Embryonic facial prominence (tissue), 1 donor: ENCODE measurements around the gene ARHGAP10.
"Not testable (repeated sequence)": the region's sequence is repeated elsewhere in the genome, so short reads cannot be mapped to it uniquely, and the experiment has no call there.

Source experiments
- DNase-seq: peaks from one replicate; pipeline ENCODE4 v3.0.0-alpha.2; 2016; ENCODE audit errors: extremely low spot score

Gene ARHGAP10

DNA sequence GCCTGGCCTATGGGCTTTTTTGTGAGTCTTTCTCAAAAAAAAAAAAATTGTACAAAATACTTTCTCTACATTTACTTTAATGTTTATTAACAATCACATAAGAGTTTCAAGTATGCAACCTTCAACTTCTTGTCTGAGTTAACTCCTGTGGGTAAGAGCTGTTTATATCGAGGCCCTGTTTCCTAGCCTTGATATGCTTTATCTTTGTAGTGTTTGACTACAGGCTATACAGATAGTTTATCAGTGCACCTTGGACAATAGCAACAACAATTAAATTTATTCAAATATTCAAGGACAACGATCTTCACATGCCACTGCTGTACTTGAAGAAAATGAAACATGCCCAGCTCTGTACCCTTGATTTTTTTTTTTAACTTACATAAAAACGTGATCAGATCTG lies 178.4 kb downstream of the ARHGAP10 start:
- no peak for DNase-seq

DNA sequence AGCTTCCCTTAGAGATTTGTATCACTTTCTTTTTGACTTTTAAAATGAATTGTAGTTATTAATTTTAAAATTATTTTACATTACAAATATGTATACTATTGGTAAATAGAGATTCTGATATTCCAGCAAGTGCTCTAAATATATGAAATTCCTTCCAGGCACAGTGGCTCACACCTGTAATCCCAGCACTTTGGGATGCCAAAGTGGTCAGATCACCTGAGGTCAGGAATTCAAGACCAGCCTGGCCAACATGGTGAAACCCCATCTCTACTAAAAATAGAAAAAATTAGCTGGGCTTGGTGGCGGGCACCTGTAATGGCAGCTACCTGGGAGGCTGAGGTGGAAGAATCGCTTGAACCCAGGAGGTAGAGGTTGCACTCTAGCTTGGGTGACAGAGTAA lies 180.2 kb downstream of the ARHGAP10 start:
- not testable (repeated sequence) for DNase-seq

DNA sequence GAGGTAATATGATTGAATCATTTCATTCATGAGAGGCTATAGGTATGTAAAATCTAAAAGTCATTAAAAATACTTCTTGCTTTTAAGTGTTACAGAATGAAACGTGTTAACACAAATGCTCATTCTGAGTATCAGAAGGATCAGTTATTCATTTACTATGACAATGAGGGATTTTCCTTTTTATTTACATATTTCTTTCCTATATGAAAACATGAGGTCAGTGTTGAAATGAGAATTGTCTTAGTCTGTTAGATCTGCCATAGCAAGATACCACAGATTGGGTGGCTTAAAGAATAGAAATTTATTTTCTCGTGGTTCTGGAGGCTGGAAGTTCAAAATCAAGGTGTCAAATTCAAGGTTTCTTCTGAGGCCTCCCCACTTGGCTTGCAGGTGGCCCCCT lies 181.2 kb downstream of the ARHGAP10 start:
- DNase-seq = no peak

DNA sequence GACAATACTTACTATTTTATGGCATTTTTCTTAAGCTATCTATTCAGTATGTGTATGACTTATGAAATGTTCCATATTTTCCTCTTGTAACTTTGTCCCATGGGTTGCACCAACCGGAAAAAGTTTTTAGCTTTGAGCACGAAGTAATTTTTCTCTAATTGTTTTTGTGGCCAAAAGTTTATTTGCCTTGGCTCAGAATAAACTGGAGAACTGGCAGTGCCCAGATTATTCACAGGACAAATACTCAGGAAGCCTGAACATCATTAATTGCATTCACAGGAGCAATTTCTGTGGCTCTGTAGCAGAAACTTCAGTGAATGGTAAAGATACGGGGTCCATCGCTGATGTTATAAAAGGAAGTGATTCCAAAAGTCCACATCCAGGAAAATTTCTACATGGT lies 184.5 kb downstream of the ARHGAP10 start:
- no peak for DNase-seq

DNA sequence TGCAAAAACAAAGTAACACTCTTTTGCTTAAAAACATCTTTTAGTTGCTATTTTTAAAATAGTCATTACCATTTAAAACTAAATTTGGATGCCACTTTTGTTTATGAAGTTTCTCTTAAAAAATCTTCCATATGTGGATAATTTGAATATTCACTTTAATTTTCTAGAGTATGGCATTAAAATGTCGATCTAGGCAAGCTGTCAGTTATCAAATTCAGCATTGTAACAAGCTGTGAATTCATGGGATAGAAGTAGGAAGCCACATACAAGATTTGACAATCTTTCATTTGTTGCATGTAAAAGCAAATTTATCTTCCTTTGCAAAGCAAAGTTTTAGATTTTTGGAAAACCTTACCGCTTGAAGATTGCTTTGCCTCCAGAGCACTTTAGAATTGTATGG lies 191.5 kb downstream of the ARHGAP10 start:
- DNase-seq = no peak

DNA sequence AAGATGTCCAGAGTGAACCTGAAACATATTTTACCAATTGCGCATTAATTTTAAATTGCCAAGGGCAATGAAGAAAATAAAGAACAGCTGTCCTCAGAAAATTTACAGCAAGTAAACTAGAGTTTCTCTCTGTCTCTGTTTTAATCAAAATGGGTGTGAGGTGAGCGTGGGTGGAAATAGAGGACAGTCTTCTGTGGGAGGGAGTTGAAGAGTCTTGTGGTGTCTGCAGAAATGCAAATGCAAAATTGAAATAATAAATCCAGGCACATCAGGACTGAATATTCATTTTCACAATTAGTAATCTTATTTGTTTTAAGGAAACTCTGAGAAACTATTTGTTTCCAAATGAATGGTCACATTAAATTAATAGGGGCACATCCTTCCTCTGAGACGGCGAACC lies 192.0 kb downstream of the ARHGAP10 start:
- DNase-seq = no peak

DNA sequence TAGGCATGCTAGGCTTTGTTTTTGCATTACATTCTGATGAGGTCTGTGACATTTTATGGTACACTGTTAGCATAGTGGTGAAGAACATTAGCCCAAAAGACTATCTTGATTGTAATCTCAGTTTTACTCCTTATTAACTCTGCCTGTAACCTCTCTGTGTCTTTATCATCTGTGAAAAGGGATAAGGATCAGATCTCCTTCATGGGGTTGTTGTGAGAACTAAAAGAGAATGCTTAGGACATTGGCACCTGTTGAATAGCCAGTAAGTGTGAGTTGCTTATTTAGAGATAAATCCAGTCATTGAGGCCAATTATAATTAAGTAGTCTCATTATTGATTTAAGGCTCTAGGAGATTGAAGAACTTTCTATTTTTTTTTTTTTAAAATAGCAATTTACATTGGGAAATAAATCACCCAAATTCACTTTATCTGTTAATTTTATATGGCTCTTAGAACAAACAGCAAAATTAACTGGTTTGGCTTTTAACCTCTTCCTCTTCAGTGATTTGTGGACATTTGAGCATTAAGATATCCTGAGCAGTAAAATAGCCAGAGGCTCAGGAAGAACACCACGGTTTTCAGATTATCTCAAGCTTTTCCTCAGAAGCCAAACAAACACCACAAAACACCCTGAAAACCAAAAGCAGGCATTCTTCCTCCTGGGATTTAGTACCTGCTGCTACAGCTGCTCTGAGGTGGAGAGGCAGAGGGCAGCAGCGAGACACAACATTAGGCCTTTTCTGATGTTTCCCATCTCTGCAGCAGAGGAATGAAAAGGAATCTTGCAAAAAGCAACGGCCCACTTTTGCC lies 192.9 kb downstream of the ARHGAP10 start:
- no peak for DNase-seq

DNA sequence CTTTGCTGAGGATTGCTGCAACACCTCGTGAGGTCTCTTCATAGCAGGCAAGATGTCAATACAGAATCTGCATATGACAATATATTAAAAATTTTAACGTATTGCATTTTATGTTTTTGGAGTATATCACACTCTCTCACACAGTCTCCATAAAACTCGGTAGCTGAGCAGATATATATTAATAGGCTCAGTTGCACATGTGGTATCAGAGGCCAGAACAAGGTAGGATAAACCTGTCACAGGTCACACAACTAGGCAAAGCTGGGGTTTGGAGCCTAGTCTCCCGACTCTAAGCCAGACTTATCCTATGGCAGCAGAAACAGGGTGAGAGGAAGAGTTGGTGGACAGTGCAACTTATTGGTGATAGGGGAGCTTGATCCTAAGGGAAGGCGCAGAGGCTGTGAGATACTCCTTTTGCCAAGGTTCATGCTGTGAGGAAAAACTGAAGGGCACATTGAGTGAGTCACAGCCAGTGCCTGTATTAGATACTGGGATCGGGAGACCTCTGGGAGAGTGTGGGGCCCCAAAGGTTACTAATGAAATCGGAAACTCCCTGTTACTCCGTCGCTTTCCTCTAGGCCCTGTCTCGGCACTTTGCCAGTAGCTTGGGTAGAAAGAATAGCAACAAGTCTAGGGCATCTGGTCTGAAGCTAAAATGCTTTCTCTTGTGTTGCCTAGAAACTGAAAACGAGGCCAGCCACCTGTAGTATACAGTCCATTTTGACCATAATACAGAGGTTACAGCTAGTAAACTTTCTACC lies 195.7 kb downstream of the ARHGAP10 start:
- no peak for DNase-seq

DNA sequence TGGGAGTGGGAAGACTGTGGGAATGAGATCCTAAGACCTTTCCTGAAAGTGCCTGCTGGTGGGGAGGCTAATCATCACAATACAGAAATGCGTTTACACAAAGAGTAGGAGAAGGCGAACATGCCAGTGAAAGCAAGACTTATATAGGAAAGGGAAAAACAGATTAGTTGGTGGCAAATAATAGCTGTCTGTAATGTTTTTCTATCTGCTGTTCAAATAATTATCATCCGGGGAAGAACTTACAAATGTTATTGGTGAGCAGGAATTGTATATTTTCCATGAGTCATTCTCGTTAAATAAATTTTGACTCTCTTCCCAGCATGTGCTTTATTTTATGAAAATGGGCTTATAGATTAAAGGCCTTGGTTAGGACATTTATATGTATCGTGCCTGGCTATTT lies 196.5 kb downstream of the ARHGAP10 start:
- no peak for DNase-seq

DNA sequence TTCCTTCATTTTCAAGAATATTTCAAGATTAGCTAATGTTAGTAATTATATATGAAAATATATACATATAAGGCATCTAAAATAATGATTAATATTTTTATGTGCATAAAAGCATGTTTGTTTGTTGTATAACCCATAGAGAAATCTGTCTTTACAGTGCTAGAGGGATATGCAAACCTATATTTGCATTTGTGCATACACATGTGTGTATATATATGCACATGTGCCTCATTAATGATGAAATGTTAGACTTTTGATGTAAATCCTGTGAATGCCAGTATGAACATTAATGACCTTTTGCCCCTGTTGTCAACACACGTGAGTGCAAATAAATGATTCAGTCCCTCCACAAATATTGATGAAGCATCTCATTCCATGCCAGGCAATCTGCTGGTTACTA lies 197.9 kb downstream of the ARHGAP10 start:
- DNase-seq = no peak

DNA sequence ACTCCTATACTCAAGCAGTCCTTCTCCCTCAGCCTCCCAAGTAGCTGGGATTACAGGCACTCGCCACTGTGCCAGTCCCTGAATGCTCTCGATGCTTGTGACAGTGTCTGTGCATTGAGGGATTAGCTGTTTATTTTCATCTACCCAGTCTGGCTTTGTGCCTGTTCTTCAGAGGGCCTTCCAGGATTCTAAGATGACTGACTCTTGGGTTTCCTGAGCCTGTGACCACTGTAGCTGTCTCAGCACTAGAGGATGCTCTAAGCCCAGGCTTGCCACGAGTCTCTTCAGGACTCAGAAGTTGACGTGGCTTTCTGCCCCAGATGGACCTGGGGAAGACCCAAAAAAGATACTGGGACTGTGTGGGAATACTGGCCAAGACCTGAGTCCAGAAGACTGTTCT lies 201.4 kb downstream of the ARHGAP10 start:
- no peak for DNase-seq

DNA sequence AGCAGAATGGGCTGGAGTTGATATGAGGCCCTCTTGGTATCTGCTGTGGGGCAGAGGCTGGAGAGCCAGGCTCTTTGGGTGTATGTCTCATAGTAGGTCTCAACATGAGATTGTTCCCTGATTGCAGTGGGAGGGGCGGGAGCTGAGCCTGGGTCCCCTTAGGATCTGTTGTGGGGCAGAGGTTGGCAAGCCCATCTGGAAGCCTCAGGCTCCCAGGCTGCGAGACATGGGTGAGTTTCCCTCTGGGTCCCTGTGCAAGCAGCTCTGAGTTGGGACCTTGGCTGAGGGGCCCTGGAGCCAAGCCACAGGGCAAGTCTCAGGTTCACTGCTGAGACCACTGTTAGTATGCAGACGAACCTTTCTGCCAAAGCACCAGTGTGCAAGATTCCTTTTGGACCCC lies 201.9 kb downstream of the ARHGAP10 start:
- DNase-seq = no peak

DNA sequence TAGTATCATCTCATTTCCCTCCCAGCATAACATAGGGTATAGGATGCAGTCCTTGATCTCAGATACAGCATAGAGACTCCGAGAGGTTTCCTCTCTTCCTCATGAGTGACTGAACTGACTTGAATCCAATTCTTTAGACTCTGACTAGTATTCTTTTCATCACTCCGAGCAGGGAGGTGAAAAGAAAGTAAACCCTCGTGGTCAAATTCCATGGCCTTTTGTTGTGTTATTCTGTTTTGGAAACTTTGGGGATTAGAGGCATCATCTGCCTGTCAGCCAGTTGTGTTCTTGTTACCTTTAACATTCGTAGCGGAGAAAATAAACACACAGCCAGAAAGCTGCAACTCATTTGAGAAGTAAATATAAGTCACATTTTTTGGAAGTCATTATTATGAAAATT lies 206.6 kb downstream of the ARHGAP10 start:
- DNase-seq = no peak

DNA sequence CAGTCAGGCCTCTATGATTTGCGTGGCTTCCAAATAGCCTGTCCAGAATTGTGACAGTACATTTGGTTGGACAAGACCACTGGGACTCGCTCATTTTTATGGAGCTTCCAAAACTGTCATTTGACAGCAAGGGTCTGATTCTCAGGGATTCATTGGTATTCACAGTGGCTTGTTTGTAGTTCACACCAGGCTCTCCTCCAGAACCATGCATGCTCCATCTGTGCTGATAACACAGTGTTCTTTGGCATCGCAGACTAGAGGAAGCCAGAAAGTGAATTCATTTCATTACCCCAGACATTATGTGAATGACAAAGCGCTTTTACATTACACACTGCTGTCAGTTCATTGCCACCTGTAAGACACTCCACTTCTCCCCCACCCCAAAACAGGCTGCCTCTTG lies 208.3 kb downstream of the ARHGAP10 start:
- no peak for DNase-seq

DNA sequence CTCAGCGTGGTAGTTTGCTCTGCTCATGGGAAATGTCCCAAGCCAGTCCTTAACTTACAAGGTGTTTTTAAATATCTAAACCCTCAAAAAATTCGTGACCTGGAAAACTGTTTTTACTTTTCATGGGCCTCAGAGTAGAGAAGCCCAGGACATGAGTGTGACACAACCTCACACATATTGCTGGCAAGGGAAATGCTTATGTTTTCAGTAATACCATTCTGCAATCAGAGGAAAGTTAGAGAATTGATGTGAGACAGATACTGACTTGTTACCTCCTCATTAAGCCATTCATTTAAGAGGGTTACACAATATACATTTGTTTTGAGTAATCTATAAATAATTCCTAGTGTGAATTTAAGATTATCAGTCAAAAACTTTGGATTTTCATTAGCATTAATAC lies 209.5 kb downstream of the ARHGAP10 start:
- no peak for DNase-seq

DNA sequence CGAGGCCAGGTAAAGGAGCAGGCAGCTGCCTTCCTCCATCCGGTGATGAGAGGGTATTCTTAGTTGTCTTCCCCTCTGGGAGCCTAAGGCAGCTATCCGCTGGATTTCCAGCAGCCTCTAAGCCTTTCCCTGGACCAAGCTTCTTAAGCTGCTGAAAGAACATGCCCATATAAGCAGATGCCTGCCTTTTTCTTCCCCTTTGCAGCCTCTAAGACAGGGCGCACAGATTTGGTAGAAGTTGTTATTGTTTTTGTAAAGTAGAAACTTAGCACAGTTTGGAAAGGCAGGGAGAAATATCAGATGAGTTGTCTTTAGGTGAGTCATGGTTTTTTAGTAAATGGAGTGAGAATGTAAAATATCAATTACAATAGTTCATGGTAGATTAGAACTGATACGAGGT lies 210.8 kb downstream of the ARHGAP10 start:
- no peak for DNase-seq

DNA sequence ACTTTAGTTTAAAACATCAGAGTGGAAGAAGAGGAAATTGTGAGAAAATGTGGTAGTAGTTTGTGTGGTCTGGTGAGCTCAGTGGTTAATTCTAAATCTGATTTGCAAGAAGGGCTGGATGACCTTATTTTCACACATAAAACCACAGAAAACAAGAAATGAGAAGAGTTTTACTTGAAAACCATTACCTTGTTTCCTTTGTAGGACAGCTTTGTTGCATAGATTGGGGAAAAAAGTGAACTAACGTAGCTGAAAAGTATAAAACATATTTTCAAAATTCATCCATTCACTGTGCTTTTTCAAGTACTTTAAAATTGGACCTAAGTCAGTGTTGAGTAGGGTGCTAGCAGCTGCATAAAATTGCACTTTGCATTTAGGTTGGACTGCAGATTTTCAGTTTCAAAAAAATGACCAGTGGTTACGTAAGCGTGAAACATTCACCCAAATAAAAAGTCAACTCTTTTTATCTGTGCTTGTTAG lies 211.3 kb downstream of the ARHGAP10 start:
- DNase-seq = no peak

DNA sequence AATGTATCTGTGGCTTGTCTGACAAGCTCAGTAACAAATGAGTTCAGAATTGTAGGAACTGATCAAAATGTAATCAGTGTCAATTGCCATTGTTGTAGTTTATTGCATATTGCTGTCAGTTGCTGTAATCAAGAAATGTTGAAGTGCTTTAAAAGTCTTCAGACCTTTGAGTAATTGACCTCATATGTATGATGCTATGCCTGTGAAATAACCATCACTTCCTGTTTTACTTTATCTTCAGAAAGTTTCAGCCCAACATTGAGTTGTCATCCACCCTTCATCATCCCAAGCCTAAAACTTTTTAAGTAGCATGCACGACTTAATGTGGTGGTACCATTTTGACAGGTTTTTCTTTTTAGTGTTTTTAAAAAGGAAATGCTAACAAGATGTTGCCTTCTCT lies 212.4 kb downstream of the ARHGAP10 start:
- no peak for DNase-seq

DNA sequence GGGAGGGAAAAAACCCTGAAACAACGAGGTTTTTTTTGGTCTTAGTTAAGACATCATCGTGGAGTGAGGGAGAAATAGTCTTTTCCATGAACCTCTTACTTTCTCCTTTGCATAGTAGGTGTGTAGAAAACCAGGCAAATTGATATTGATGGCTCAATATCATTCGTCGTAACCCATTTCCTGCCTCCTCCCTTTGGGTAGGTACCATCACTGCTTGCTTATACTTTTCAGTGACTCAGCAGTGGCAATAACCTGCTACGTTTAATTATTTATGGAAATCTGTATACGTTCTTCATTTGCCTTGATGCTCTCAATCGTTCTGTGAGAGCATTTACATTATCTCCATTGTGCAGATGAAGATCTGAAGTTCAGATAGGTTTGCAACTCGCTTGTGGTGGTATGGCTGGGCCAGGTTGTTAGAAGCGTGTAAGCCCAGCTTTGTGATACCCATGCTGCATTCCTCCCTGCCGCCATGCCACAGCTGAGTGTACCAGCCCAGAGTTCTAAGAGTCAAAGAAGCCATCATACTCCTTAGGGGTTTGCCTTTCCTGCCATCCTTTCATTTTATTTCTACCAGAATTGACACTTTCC lies 212.9 kb downstream of the ARHGAP10 start:
- DNase-seq = no peak

DNA sequence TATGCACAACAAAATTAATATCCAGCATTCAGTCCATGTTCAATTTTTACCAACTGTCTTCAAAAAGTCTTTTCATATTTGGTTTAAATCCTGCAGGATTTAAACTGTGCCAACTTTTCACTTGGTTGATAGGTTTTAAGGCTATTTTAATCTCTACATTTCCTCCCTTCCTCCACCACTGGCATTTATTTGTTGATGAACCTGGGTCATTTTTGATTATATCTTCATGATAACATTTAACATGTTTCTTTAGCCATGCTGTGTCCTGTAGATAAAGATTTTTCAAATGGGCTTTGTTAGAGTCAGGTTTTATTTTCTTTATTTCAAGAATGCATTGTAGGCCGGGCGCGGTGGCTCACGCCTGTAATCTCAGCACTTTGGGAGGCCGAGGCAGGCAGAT lies 216.4 kb downstream of the ARHGAP10 start:
- no peak for DNase-seq

DNA sequence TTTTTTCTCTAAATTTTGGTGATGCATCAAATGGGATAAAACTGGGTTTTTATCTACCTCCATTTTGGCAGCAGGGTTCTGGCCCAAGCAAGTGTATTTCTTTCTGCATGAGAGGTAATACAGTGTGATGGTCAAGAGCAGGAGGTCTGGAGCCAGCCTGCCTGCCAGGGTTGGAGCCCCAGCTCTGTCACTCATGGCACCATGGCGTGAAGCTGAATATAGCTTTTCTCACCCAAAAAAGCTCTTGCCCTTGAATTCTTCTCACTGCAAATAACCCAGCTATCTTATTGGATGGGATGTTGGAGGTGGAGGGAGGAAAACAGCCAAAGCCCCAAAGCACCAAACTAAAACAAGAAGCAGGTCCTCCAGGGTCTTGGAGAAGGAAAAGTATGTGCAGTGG lies 218.4 kb downstream of the ARHGAP10 start:
- DNase-seq = no peak

DNA sequence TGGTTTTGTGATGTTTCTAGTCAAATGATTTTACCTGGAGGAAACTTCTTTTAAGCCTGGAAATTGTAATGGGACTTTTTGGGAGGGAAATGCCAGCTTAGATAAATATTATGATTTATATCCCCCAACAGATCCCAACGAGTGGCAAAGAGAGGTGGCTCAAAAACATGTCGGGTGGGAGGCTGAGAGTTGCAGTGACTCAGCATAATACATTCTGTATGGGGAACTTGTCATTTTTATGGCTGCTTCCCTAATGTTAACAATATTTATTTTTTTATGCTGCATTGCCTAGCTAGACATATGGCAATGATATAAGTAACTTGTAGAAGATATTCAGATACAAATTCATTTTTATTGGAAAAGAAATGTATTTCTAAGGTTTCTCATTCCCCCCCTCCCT lies 219.0 kb downstream of the ARHGAP10 start:
- no peak for DNase-seq

DNA sequence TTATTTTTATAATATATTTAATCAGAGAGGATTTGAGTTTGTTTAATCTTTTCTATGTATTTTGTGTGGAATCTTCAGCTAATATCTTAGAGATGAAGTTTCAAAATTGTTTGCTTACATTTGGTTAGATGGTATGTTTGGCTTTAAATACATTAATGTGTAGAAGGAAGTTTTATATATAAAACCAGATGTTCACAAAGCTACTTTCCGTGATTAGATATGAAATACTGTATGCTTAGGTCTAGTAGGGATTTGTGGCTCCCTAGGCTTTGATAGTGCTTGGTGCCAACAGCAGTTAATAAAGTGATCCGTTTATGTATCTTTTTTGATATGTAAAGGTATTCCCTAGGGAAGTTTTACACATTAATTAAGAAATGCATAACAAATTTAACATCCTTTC lies 223.0 kb downstream of the ARHGAP10 start:
- DNase-seq = no peak
